SH-SY5Y (cell line): ENCODE measurements around the gene NAMPT.

Experiments
- GATA2 ChIP-seq: IDR thresholded peaks from 2 replicates; pipeline ENCODE4 v1.6.1; 2011; ENCODE audit warnings: mild to moderate bottlenecking, low read depth, low read length
- GATA3 ChIP-seq: IDR thresholded peaks from 2 replicates; pipeline ENCODE4 v1.6.1; 2011; ENCODE audit warnings: low read depth, mild to moderate bottlenecking, low read length, moderate library complexity

GRCh38 chr7:106201164-106201563 lies 83.6 kb downstream of the NAMPT start:
- TF ChIP-seq GATA2 (no peak), GATA3 (no peak)
